Stimulated activated CD8-positive, alpha-beta memory T cell treated with anti-CD3 and anti-CD28 coated beads, Interleukin-2, amount 100 ng/mL, for 48 hours (primary cell): ENCODE results near the gene NRDC.

Source experiments
- DNase-seq, 2 donors: peaks; one replicate each; pipeline ENCODE4 v3.0.0-alpha.2; 2020; ENCODE audit warnings: low read depth in 2 of 2

Gene NRDC, protein sequence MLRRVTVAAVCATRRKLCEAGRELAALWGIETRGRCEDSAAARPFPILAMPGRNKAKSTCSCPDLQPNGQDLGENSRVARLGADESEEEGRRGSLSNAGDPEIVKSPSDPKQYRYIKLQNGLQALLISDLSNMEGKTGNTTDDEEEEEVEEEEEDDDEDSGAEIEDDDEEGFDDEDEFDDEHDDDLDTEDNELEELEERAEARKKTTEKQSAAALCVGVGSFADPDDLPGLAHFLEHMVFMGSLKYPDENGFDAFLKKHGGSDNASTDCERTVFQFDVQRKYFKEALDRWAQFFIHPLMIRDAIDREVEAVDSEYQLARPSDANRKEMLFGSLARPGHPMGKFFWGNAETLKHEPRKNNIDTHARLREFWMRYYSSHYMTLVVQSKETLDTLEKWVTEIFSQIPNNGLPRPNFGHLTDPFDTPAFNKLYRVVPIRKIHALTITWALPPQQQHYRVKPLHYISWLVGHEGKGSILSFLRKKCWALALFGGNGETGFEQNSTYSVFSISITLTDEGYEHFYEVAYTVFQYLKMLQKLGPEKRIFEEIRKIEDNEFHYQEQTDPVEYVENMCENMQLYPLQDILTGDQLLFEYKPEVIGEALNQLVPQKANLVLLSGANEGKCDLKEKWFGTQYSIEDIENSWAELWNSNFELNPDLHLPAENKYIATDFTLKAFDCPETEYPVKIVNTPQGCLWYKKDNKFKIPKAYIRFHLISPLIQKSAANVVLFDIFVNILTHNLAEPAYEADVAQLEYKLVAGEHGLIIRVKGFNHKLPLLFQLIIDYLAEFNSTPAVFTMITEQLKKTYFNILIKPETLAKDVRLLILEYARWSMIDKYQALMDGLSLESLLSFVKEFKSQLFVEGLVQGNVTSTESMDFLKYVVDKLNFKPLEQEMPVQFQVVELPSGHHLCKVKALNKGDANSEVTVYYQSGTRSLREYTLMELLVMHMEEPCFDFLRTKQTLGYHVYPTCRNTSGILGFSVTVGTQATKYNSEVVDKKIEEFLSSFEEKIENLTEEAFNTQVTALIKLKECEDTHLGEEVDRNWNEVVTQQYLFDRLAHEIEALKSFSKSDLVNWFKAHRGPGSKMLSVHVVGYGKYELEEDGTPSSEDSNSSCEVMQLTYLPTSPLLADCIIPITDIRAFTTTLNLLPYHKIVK

GRCh38 chr1:51878616-51879336 lies at the start of gene NRDC:
TSS of gene NRDC (minus strand) at chr1:51878727. CDS start at chr1:51878615, 112 bp downstream.
- peak; percentile 98 for DNase-seq

- DNase-seq: no peak
Measured at GRCh38 chr1:51927029-51927428, 48.5 kb upstream of the NRDC start.

GRCh38 chr1:51926171-51926812 lies 47.8 kb upstream of the NRDC start:
- no peak for DNase-seq

- peak; percentile 4 to 41 for DNase-seq
Measured at GRCh38 chr1:51924455-51924854, 45.9 kb upstream of the NRDC start.

- DNase-seq: no peak
Measured at GRCh38 chr1:51922040-51922439, 43.5 kb upstream of the NRDC start.

GRCh38 chr1:51920130-51920529 lies 41.6 kb upstream of the NRDC start:
- DNase-seq: no peak

- no peak for DNase-seq
Measured at GRCh38 chr1:51919684-51920083, 41.2 kb upstream of the NRDC start.

DNA sequence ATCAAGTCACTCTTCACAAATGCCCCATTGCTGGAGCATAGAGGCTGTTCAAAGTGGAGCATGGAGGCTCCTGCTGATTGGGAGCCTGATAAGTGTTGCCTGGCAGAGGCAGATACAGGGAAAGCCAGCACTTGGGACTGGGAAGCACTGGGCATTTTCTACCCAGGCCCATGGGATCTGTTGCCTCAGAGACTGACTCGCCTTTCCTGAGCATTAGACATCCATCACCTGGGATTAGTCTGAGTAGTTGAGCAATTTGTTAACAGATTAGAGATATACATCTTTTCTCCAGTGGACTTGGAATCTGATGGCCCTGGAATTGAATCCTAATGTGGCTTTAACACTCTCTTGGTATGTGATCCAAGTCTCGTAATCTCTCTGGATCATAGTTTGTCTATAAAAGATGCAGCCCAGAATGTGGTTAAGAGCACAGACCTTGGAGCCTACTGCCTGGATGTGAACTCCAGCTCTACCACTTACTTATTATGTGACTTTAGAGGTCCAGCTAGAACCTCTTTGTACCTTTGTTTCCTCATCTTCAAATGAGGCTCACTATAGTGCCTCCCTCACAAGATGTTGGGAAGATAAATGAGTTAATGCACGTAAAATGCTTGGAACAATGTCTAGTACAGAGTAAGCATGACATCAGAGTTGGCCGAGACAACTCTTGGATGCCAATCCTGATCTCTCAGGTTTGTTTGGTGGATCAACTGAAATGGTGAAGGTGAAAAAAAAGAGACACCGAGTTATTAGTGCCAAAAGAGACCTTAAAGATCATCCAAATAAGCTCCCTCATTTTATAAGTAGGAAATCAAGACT lies 38.3 kb upstream of the NRDC start:
- DNase-seq: no peak

GRCh38 chr1:51915951-51916350 lies 37.4 kb upstream of the NRDC start:
- no peak for DNase-seq

- no peak for DNase-seq
Measured at GRCh38 chr1:51912881-51913280, 34.4 kb upstream of the NRDC start.

DNA sequence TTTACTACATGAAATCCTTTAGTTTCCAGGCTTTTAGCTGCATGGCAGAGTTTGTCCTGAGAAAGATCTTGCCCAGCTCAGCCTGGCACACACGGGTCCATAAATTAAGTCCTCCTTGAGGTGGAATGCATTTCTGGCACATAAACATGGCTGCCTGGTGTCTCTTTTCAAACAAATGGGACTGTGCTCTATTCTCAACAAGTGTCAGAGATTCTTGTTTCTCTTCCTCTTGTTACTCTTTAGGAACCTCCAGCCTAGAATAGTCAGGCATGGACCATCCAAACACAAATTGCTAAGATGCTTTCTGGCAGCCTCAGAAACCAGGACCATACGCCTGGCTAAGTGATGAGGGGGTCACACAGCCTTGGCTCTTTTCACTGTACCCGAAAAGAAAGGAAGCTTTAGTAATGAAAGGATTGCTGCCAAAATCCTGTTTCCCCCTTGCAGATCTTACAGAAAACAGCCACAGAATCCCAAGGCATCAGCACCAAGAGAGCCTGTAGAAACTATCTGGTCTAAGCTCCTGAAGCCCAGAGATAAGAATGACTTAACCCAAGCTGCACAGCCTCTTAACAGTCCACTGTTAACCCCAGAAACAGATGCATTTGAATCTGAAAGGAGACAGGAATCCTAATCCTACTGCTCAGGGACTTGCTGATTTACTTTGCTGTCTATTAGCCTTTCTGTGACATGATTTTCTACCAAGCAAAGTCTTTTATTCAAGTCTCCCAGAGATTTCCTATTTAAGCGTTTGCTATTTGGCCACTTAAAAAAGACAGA lies 31.9 kb upstream of the NRDC start:
- DNase-seq: no peak

- no peak for DNase-seq
Measured at GRCh38 chr1:51908499-51908898, 30.0 kb upstream of the NRDC start.

DNA sequence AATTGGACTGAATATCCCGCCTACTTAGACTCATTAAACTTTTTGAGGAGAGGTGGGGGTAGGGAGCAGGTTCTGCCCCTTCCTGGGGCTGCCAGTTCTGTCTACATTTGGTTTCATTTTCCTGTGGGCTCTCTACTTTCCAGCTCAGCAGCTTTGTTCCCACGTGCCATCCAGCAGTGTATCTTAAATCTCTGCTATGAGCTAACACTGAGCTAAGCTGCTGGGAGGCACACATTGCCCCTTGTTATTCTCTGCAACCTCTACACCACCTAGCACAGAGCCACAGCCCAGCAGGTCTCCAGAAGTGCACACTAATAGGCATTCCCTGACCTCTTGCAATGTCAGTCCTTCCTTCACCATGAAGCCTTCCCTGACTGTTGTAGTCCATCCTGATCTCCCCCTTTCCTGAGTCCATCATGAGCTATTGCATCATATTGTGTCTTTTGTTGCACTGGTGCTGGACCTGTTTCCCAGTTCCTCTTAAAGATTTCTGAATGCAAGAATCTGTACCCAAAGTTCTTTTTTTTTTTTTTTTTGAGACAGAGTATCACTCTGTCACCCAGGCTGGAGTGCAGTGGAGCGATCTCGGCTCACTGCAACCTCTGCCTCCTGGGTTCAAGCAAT lies 28.7 kb upstream of the NRDC start:
- no peak for DNase-seq

GRCh38 chr1:51906306-51907078 lies 28.0 kb upstream of the NRDC start:
- no peak for DNase-seq

GRCh38 chr1:51902456-51902855 lies 23.9 kb upstream of the NRDC start:
- no peak for DNase-seq

GRCh38 chr1:51901151-51901550 lies 22.6 kb upstream of the NRDC start:
- DNase-seq: no peak

DNA sequence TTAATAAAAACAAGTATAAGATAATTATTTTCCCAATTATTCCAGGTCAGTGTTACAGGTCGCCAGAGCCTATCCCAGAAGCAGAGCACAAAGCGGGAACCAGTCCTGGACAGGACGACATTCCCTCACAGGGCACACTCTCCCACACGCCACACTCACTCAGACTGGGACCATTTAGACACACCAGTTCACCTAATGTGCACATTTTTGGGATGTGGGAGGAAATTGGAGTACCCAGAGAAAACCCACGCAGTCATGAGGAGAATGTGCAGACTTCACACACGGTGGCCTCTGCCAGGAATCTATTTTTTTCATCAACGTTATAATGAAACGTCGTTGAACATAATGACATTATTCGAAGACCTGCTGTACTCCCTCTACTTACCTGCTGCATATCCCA lies 20.5 kb upstream of the NRDC start:
- no peak for DNase-seq

GRCh38 chr1:51898090-51898734 lies 19.7 kb upstream of the NRDC start:
- DNase-seq: no peak
